Fibroblast of the aortic adventitia (primary cell): ENCODE data around the gene TRIM75. TPM values are rescaled to one million over a fixed set of nuclear protein-coding genes. Genes with fewer than 3 reads are reported as not detected.

Experiments used
- DNase-seq: peaks from one replicate; pipeline ENCODE4 v3.0.0-alpha.2; 2010; ENCODE audit warnings: low read depth
- H3K4me3 ChIP-seq: 2 replicates; pipeline ENCODE4 v1.5.1; 2011; ENCODE audit warnings: low read depth, mild to moderate bottlenecking, control low read depth, low read length, moderate library complexity
- CTCF ChIP-seq: IDR thresholded peaks from 2 replicates; pipeline ENCODE4 v1.5.1; 2011; ENCODE audit warnings: mild to moderate bottlenecking, low read length, control low read depth, inconsistent platforms; ENCODE audit not compliant: insufficient read depth
- small RNA-seq: library from RNA; depleted of rRNA; stranded (forward); fragments of <200 nt; gene quantifications from one replicate; pipeline ENCODE3, GENCODE V24; 2012
- total RNA-seq: library from RNA; depleted of rRNA; stranded (reverse); fragments of >200 nt; gene quantifications from 2 replicates; pipeline ENCODE4 v1.2.3, GENCODE V29; 2012; ENCODE audit warnings: low replicate concordance

The TRIM75 gene
- total RNA-seq, 1 donor = not detected

GRCh38 chr4:165094873-165095272 is 41.2 kb downstream of the TRIM75 start:
- H3K4me3 ChIP-seq = no peak overlapping the region
- TF ChIP-seq CTCF = no peak
- DNase-seq = no peak

GRCh38 chr4:165095291-165095690 is 41.6 kb downstream of the TRIM75 start:
- no peak for DNase-seq
- TF ChIP-seq CTCF = no peak
- H3K4me3 ChIP-seq = no peak overlapping the region

- peak; percentile 61 for TF ChIP-seq CTCF
- peak; percentile 52 for DNase-seq
- H3K4me3 ChIP-seq = no peak overlapping the region
These were observed 43.1 kb downstream of the TRIM75 start for GRCh38 chr4:165096776-165097175.

GRCh38 chr4:165101641-165102040 is 48.0 kb downstream of the TRIM75 start:
- no peak overlapping the region for H3K4me3 ChIP-seq
- no peak for TF ChIP-seq CTCF
- DNase-seq = no peak

- no peak overlapping the region for H3K4me3 ChIP-seq
- DNase-seq = no peak
- TF ChIP-seq CTCF = no peak
These were observed 52.9 kb downstream of the TRIM75 start for GRCh38 chr4:165106518-165106917.

Small RNA genes within 50 kb of the gene (small RNA-seq; reads per million reads assigned to genes)
- gene AC106872.12 = not detected

Other genes with a start within 250 kb of the TRIM75 start
- not detected in 2 replicates for gene APELA, start 176.7 kb upstream of the TRIM75 start, total RNA-seq
- gene TRIM61, start 76.2 kb upstream of the TRIM75 start, total RNA-seq = 1.1 and 2.5 TPM in 2 replicates
- gene TRIM60, start 21.9 kb upstream of the TRIM75 start, total RNA-seq = not detected in 2 replicates
- gene TMEM192, start 59.0 kb downstream of the TRIM75 start, total RNA-seq = 9.6 and 17.2 TPM in 2 replicates
- gene KLHL2, start 153.7 kb downstream of the TRIM75 start, total RNA-seq = 14.8 and 43.6 TPM in 2 replicates